GOT3 (cell line): ENCODE measurements around the gene KLF9.

ENCODE experiments used
- DNase-seq: peaks from one replicate; lab custom pipeline; 2025; ENCODE audit warnings: mixed read lengths; lab: John Stamatoyannopoulos, UW

Gene KLF9

GRCh38 chr9:70355801-70356200 is 58.7 kb downstream of the KLF9 start:
- DNase-seq: no peak

DNA sequence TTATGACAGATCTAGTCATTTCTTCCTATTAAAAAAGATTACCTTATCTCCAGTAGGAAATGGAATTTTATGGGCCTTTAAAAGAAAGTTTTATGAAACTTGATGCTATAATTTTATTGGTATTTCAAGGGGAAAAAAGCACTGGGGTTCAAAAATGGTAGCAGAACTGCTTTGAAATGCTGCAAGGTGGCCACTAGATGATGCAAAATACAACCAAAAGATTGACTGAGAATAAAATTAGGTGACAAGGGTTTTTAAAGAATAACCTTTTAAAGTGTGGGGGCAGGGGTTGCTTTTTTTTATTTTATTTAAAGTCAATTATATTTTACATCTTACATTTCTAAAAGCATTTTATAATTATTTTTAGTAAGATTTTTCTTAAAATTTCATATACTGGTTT is 61.7 kb downstream of the KLF9 start:
- no peak for DNase-seq

DNA sequence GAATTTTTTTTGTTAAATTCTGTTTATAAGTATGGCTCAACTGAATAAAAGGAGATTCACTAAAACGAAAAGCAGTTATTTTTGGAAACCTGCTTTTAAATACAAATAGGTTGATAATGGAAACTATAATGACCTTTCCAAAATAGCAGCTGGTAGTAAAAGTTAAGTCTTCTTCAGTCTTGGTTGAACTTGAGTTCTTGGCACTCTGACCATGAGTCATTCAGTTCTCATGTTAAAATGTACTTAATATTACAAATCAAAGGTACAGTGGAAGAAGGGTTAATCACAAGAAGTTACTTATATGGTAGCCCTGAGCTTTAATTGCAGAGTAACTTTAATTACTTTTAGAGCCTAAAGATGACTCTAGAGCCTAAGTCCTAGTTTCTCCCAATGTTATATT is 62.1 kb downstream of the KLF9 start:
- no peak for DNase-seq

- no peak for DNase-seq
Observed at GRCh38 chr9:70347046-70347445, 67.4 kb downstream of the KLF9 start.

DNA sequence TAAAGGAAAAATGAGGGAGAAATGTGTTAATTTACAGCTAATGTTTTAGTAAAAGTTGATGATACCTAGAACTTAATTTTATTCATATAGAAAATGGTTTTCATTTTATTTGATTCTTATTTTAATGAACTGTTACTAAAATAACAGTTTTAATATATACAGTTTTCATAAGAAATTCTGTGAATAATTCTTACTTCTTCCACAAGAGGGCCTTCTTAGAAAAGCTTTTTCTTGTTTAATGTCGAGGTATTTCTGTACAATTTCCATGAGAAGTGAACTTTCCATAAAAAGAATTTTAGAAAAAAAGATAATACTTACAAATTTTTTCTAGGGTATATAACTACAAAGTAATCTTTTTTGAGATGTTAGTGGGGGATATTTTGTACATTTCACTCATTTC is 73.9 kb downstream of the KLF9 start:
- no peak for DNase-seq
